ENCODE data around the gene RPL35.

DNA sequence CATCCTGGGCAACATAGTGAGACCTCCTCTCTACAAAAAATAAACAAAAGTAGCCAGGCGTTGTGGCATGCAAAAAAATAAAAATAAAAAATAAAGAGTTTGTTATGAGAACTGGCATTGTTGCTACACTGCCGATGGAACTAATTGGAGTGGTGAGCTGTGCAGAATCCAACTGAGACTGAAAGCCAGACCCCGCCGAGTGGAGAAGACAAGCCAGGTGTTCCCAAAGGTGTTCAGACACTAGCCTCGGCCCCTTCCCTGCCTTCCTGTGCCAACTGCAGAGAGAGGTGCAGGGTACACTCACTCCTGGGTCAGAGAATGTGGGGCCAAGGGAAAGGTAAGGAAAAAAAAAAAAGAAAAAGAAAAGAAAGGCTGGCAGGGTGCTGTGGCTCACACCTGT is 46.2 kb downstream of the RPL35 start:
- TF ChIP-seq, protein P1, sequence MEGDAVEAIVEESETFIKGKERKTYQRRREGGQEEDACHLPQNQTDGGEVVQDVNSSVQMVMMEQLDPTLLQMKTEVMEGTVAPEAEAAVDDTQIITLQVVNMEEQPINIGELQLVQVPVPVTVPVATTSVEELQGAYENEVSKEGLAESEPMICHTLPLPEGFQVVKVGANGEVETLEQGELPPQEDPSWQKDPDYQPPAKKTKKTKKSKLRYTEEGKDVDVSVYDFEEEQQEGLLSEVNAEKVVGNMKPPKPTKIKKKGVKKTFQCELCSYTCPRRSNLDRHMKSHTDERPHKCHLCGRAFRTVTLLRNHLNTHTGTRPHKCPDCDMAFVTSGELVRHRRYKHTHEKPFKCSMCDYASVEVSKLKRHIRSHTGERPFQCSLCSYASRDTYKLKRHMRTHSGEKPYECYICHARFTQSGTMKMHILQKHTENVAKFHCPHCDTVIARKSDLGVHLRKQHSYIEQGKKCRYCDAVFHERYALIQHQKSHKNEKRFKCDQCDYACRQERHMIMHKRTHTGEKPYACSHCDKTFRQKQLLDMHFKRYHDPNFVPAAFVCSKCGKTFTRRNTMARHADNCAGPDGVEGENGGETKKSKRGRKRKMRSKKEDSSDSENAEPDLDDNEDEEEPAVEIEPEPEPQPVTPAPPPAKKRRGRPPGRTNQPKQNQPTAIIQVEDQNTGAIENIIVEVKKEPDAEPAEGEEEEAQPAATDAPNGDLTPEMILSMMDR (conservative IDR thresholded peaks at IDR 0.05 in 1 of 2, IDR thresholded peaks at IDR 0.05 in 1 of 2; ENCODE audit: low read depth in 1 of 2, low read length in 2 of 2), result no peak
- TF ChIP-seq EZH2 (IDR thresholded peaks at IDR 0.05; ENCODE audit: low read length, missing control alignments), result no peak
